Common myeloid progenitor, CD34-positive (primary cell): ENCODE results near the gene TIAM2.

Experiments used
- CTCF ChIA-PET: fragments of 350-600 bp; sonication (Branson Sonifier 250); formaldehyde crosslinking; loops from one replicate; lab custom pipeline; 2021; ENCODE audit warnings: antibody characterized with exemption; lab: Charles Lee
- POLR2A ChIA-PET: fragments of 350-600 bp; sonication (Branson Sonifier 250); formaldehyde crosslinking; loops from one replicate; lab custom pipeline; 2021; ENCODE audit warnings: antibody characterized with exemption; lab: Charles Lee
- DNase-seq, 3 donors: peaks; one replicate each; pipeline versions ENCODE4 v3.0.0 to v3.0.0-alpha.2; 2013
- H3K27ac ChIP-seq, 2 experiments: 1 replicate in 1 of 2; 2 replicates in 1 of 2; pipeline ENCODE4 v1.7.0; 2013; ENCODE audit warnings: inconsistent platforms in 2 of 2, low read length in 2 of 2, mild to moderate bottlenecking in 2 of 2, low read depth in 1 of 2, moderate library complexity in 1 of 2; ENCODE audit not compliant: severe bottlenecking in 2 of 2, insufficient read depth in 1 of 2, poor library complexity in 1 of 2
- H3K27me3 ChIP-seq, 5 experiments: replicated peaks in 2 of 5; 1 replicate in 3 of 5; 2 replicates in 2 of 5; pipeline versions ENCODE4 v1.6.1 to v1.7.0; 2013; ENCODE audit warnings: low read length in 4 of 5, mild to moderate bottlenecking in 2 of 5, moderate library complexity in 2 of 5, inconsistent platforms in 1 of 5; ENCODE audit not compliant: insufficient read depth in 5 of 5, control insufficient read depth in 4 of 5
- H3K36me3 ChIP-seq, 4 experiments: 1 replicate in 2 of 4; 2 replicates in 2 of 4; pipeline versions ENCODE4 v1.6.1 to v1.7.0; 2013; ENCODE audit warnings: low read length in 3 of 4, control low read depth in 1 of 4, mild to moderate bottlenecking in 1 of 4; ENCODE audit not compliant: control insufficient read depth in 4 of 4, insufficient read depth in 4 of 4
- H3K4me1 ChIP-seq, 4 experiments: 1 replicate in 3 of 4; 2 replicates in 1 of 4; pipeline versions ENCODE4 v1.6.1 to v1.7.1; 2013; ENCODE audit warnings: low read length in 3 of 4, mild to moderate bottlenecking in 3 of 4, control low read depth in 1 of 4, inconsistent platforms in 1 of 4, moderate library complexity in 1 of 4; ENCODE audit not compliant: control insufficient read depth in 4 of 4, insufficient read depth in 4 of 4; ENCODE audit errors: control extremely low read depth in 1 of 4
- H3K4me3 ChIP-seq, 7 experiments: 1 replicate in 4 of 7; 2 replicates in 3 of 7; pipeline versions ENCODE4 v1.5.1 to v1.7.0; 2013; ENCODE audit warnings: mild to moderate bottlenecking in 7 of 7, low read length in 6 of 7, moderate library complexity in 6 of 7, inconsistent platforms in 2 of 7, low read depth in 2 of 7, control low read depth in 1 of 7; ENCODE audit not compliant: insufficient read depth in 4 of 7, control insufficient read depth in 1 of 7; ENCODE audit errors: extremely low read depth in 1 of 7
- H3K9me3 ChIP-seq, 5 experiments: 1 replicate in 4 of 5; 2 replicates in 1 of 5; pipeline versions ENCODE4 v1.6.1 to v1.7.1; 2013; ENCODE audit warnings: low read length in 4 of 5, mild to moderate bottlenecking in 2 of 5, inconsistent platforms in 1 of 5, low read depth in 1 of 5, moderate library complexity in 1 of 5; ENCODE audit not compliant: control insufficient read depth in 4 of 5, insufficient read depth in 2 of 5; ENCODE audit errors: control extremely low read depth in 1 of 5
- WGBS: methylation state at CpG from one replicate; pipeline ENCODE4 v1.1.5; 2013; ENCODE audit not compliant: insufficient coverage; 5-methylcytosine and 5-hydroxymethylcytosine counted together

The TIAM2 gene

GRCh38 chr6:155200012-155200411, 204.9 kb downstream of the TIAM2 start:
- Histone ChIP-seq H3K4me3 (no peak overlapping the region), H3K36me3 (no peaks in the 10 kb centered on the region), H3K27ac (no peak overlapping the region), H3K4me1 (peaks cover 0 to 2% (median 0%) of the 10 kb centered on the region in 4 experiments), H3K27me3 (no peaks in the 10 kb centered on the region), H3K9me3 (peaks cover 0 to 3% (median 1%) of the 10 kb centered on the region in 5 experiments)
- ChIA-PET POLR2A (no interaction called here), CTCF (interaction anchor here (0.5 kb wide), 1 partner anchor 701 kb away, joined by 3 read pairs; no protein-coding TSS in a partner anchor)
- WGBS, result 67% methylated on average over 1 of the region's 2 CpGs
- DNase-seq, result no peak

- DNase-seq, result no peak
- H3K4me1 ChIP-seq, result peaks cover 0 to 2% (median 0%) of the 10 kb centered on the region in 4 experiments
- H3K4me3 ChIP-seq, result no peak overlapping the region
- ChIA-PET POLR2A (no interaction called here), CTCF (no interaction called here)
- 97% methylated on average over 6 of the region's 7 CpGs for WGBS
- H3K36me3 ChIP-seq, result no peaks in the 10 kb centered on the region
- H3K27ac ChIP-seq, result no peak overlapping the region
- H3K9me3 ChIP-seq, result peaks cover 0 to 3% (median 1%) of the 10 kb centered on the region in 5 experiments
- no peaks in the 10 kb centered on the region for H3K27me3 ChIP-seq
Observed at GRCh38 chr6:155201461-155202226, 206.5 kb downstream of the TIAM2 start.

- Histone ChIP-seq H3K4me1 (peaks cover 0 to 2% (median 0%) of the 10 kb centered on the region in 4 experiments), H3K27ac (no peak overlapping the region), H3K36me3 (no peaks in the 10 kb centered on the region), H3K4me3 (no peak overlapping the region), H3K9me3 (no peaks in the 10 kb centered on the region), H3K27me3 (no peaks in the 10 kb centered on the region)
- ChIA-PET POLR2A (no interaction called here), CTCF (interaction anchor here (0.6 kb wide), 1 partner anchor 36 kb away, joined by 3 read pairs; no protein-coding TSS in a partner anchor)
- no peak for DNase-seq
- WGBS, result 97% methylated on average over 5 of the region's 5 CpGs
Observed at GRCh38 chr6:155207223-155207622, 212.1 kb downstream of the TIAM2 start.

DNA sequence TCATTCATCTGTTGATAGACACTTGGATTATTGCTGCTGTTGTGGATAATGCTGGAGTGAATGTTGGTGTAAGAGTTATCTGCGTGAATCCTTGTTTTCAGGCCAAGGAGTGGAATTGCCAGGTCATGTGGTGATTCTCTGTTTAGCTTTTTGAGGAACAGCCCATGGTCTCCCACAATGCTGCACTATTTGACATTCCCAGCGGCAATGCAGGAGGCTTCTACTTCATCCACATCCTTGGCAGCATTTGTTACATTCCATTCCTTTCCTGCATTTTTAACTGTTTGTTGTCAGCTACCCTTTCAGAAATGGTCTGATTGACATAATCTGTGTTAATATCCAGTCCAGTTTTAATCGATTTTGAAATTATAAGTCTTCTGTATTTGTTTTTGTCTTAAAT, 217.0 kb downstream of the TIAM2 start:
- no peak overlapping the region for H3K4me3 ChIP-seq
- no peaks in the 10 kb centered on the region for H3K9me3 ChIP-seq
- ChIA-PET POLR2A (no interaction called here), CTCF (no interaction called here)
- no peaks in the 10 kb centered on the region for H3K27me3 ChIP-seq
- no peak for DNase-seq
- H3K36me3 ChIP-seq, result no peaks in the 10 kb centered on the region
- H3K4me1 ChIP-seq, result no peaks in the 10 kb centered on the region
- H3K27ac ChIP-seq, result no peak overlapping the region
- WGBS, result 100% methylated on average over 1 of the region's 3 CpGs

- no peaks in the 10 kb centered on the region for H3K4me1 ChIP-seq
- H3K36me3 ChIP-seq, result no peaks in the 10 kb centered on the region
- ChIA-PET CTCF (interaction anchor here (0.9 to 1.2 kb wide), 3 partner anchors 12 to 33 kb away, joined by 3 to 4 read pairs (median 3); no protein-coding TSS in a partner anchor), POLR2A (no interaction called here)
- no peak for DNase-seq
- H3K27me3 ChIP-seq, result no peaks in the 10 kb centered on the region
- H3K9me3 ChIP-seq, result no peaks in the 10 kb centered on the region
- no peak overlapping the region for H3K27ac ChIP-seq
- WGBS, result 91% methylated on average over 9 of the region's 16 CpGs
- no peak overlapping the region for H3K4me3 ChIP-seq
Observed at GRCh38 chr6:155212616-155213380, 217.7 kb downstream of the TIAM2 start.

DNA sequence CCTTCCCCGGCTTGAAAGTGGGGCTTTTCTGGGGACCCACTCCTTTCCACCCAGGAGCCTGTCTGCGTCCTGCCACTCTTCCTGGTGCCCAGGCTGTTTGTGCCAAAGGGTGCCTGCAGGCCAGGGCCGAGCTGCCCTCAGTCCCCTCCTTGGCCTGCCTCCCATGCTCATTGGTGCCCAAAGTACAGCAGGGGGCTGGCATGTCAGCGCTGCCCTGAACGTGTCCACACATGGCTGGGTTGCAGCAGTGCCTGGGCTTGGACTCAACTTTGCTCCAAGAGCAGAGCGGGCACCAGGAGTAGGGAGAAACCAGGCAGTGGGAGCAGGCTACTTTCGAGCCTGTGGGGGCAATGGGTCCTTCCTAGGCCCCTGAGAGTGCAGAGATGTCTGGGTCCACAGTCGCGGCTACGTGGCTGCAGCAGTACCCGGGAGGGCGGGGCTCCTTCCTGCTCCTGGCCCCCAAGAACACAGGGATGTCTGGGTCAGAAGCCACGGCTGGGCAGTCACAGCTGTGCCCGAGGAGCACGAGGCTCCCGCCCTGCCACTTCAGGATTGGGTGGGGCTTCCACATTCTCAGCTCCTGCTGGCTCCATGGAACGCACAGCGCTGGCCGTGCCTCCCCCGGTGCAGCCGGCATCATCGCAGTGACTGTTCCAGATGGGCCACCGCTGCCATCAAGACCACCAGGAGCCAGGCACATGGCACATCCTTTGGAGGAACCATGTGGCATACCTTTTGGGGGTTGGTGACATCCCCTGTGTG, 218.7 kb downstream of the TIAM2 start:
- 95% methylated on average over 22 of the region's 23 CpGs for WGBS
- no peaks in the 10 kb centered on the region for H3K9me3 ChIP-seq
- no peak overlapping the region for H3K4me3 ChIP-seq
- H3K36me3 ChIP-seq, result no peaks in the 10 kb centered on the region
- ChIA-PET POLR2A (no interaction called here), CTCF (interaction anchor here (0.7 to 1.2 kb wide), 4 partner anchors 11 to 32 kb away, joined by 3 to 4 read pairs (median 3); no protein-coding TSS in a partner anchor)
- no peaks in the 10 kb centered on the region for H3K4me1 ChIP-seq
- no peak overlapping the region for H3K27ac ChIP-seq
- DNase-seq, result no peak
- no peaks in the 10 kb centered on the region for H3K27me3 ChIP-seq
